HG02678 (cell line): ENCODE results near the gene ATP5F1D.

Experiments used
- ATAC-seq: cut with Tn5 transposase; IDR thresholded peaks from one replicate; pipeline ENCODE4 v1.9.1; 2021; ENCODE audit warnings: mild to moderate bottlenecking, moderate library complexity; ENCODE audit not compliant: unreplicated experiment

The ATP5F1D gene

GRCh38 chr19:1220477-1220930 is 21.0 kb upstream of the ATP5F1D start:
- no peak for ATAC-seq

GRCh38 chr19:1220976-1221903 is 20.3 kb upstream of the ATP5F1D start:
- no peak for ATAC-seq

GRCh38 chr19:1221904-1222255 is 19.7 kb upstream of the ATP5F1D start:
- no peak for ATAC-seq

- no peak for ATAC-seq
These were observed 19.2 kb upstream of the ATP5F1D start for GRCh38 chr19:1222394-1222793.

- no peak for ATAC-seq
These were observed 18.3 kb upstream of the ATP5F1D start for GRCh38 chr19:1223018-1223855.

- no peak for ATAC-seq
These were observed 17.3 kb upstream of the ATP5F1D start for GRCh38 chr19:1224047-1224825.

- no peak for ATAC-seq
These were observed 16.7 kb upstream of the ATP5F1D start for GRCh38 chr19:1224847-1225246.

- ATAC-seq: no peak
These were observed 15.9 kb upstream of the ATP5F1D start for GRCh38 chr19:1225440-1226226.

- ATAC-seq: no peak
These were observed 15.4 kb upstream of the ATP5F1D start for GRCh38 chr19:1226227-1226518.

- no peak for ATAC-seq
These were observed 14.8 kb upstream of the ATP5F1D start for GRCh38 chr19:1226522-1227303.

GRCh38 chr19:1227304-1228054 is 14.1 kb upstream of the ATP5F1D start:
- no peak for ATAC-seq

GRCh38 chr19:1228161-1228957 is 13.2 kb upstream of the ATP5F1D start:
- ATAC-seq: no peak

GRCh38 chr19:1229056-1229923 is 12.3 kb upstream of the ATP5F1D start:
- ATAC-seq: no peak

- ATAC-seq: no peak
These were observed 11.4 kb upstream of the ATP5F1D start for GRCh38 chr19:1229924-1230782.

- ATAC-seq: no peak
These were observed 10.6 kb upstream of the ATP5F1D start for GRCh38 chr19:1230783-1231489.
